ENCODE measurements around the gene PTPRK.
"Not testable (repeated sequence)": the region's sequence is repeated elsewhere in the genome, so short reads cannot be mapped to it uniquely, and the experiment has no call there.

PTPRK gene

GRCh38 chr6:127978185-127978584, 542.2 kb downstream of the PTPRK start:
- DNase-seq: not testable (repeated sequence)

GRCh38 chr6:127976796-127977195, 543.6 kb downstream of the PTPRK start:
- no peak for DNase-seq

GRCh38 chr6:127976111-127976510, 544.3 kb downstream of the PTPRK start:
- no peak for DNase-seq

- no peak for DNase-seq
Measured at GRCh38 chr6:127972815-127973214, 547.6 kb downstream of the PTPRK start.

- no peak for DNase-seq
Measured at GRCh38 chr6:127971945-127972391, 548.4 kb downstream of the PTPRK start.

- DNase-seq: no peak
Measured at GRCh38 chr6:127971386-127971785, 549.0 kb downstream of the PTPRK start.

GRCh38 chr6:127969701-127970100, 550.7 kb downstream of the PTPRK start:
- DNase-seq: no peak

- no peak for DNase-seq
Measured at GRCh38 chr6:127968394-127968793, 552.0 kb downstream of the PTPRK start.

- no peak for DNase-seq
Measured at GRCh38 chr6:127967708-127968107, 552.7 kb downstream of the PTPRK start.

- no peak for DNase-seq
Measured at GRCh38 chr6:127966616-127967015, 553.8 kb downstream of the PTPRK start.

GRCh38 chr6:127963495-127963894, 556.9 kb downstream of the PTPRK start:
- no peak for DNase-seq

- DNase-seq: no peak
Measured at GRCh38 chr6:127959869-127960268, 560.5 kb downstream of the PTPRK start.

- no peak for DNase-seq
Measured at GRCh38 chr6:127956956-127957355, 563.4 kb downstream of the PTPRK start.

- no peak for DNase-seq
Measured at GRCh38 chr6:127956260-127956888, 564.0 kb downstream of the PTPRK start.

GRCh38 chr6:127954082-127954481, 566.3 kb downstream of the PTPRK start:
- DNase-seq: no peak

- DNase-seq: no peak
Measured at GRCh38 chr6:127952831-127953230, 567.6 kb downstream of the PTPRK start.

- no peak for DNase-seq
Measured at GRCh38 chr6:127952176-127952575, 568.2 kb downstream of the PTPRK start.

GRCh38 chr6:127951172-127951917, 569.1 kb downstream of the PTPRK start:
- no peak for DNase-seq

- DNase-seq: no peak
Measured at GRCh38 chr6:127950566-127951145, 569.7 kb downstream of the PTPRK start.

- DNase-seq: no peak
Measured at GRCh38 chr6:127949251-127949650, 571.1 kb downstream of the PTPRK start.

GRCh38 chr6:127946388-127946787, 574.0 kb downstream of the PTPRK start:
- DNase-seq: no peak

- no peak for DNase-seq
Measured at GRCh38 chr6:127945434-127946097, 574.8 kb downstream of the PTPRK start.

GRCh38 chr6:127941228-127941627, 579.2 kb downstream of the PTPRK start:
- no peak for DNase-seq
